Neural progenitor cell (in vitro differentiated cells): ENCODE measurements around the gene SOD3. TPM values are rescaled to one million over a fixed set of nuclear protein-coding genes. Genes with fewer than 3 reads are reported as not detected.

Experiments
- DNase-seq: peaks from one replicate; pipeline ENCODE4 v3.0.0-alpha.2; 2016; ENCODE audit warnings: low spot score
- H2AFZ ChIP-seq: fragments of 200-600 bp; sonication (generic); replicated peaks from 2 replicates; pipeline ENCODE4 v1.6.1; 2016; ENCODE audit warnings: antibody characterized with exemption
- H3F3A ChIP-seq: fragments of 200-600 bp; sonication (generic); 2 replicates; pipeline ENCODE4 v1.6.1; 2016; ENCODE audit warnings: antibody characterized with exemption, low read depth
- H3K27ac ChIP-seq: fragments of 200-600 bp; sonication (generic); 2 replicates; pipeline ENCODE4 v1.5.1; 2016; ENCODE audit warnings: mild to moderate bottlenecking
- H3K27me3 ChIP-seq: fragments of 200-600 bp; sonication (generic); 2 replicates; pipeline ENCODE4 v1.6.1; 2016; ENCODE audit warnings: mild to moderate bottlenecking, moderate library complexity
- H3K36me3 ChIP-seq: fragments of 200-600 bp; sonication (generic); 2 replicates; pipeline ENCODE4 v1.5.1; 2016
- H3K4me1 ChIP-seq: fragments of 200-600 bp; sonication (generic); 2 replicates; pipeline ENCODE4 v1.6.1; 2016; ENCODE audit warnings: mixed run types
- H3K4me2 ChIP-seq: fragments of 200-600 bp; sonication (generic); 2 replicates; pipeline ENCODE4 v1.6.1; 2016
- H3K4me3 ChIP-seq: fragments of 200-600 bp; sonication (generic); 2 replicates; pipeline ENCODE4 v1.5.1; 2016
- H3K79me2 ChIP-seq: fragments of 200-600 bp; sonication (generic); 2 replicates; pipeline ENCODE4 v1.6.1; 2016; ENCODE audit warnings: low read depth
- H3K9ac ChIP-seq: fragments of 200-600 bp; sonication (generic); 2 replicates; pipeline ENCODE4 v1.6.1; 2016
- H3K9me3 ChIP-seq: fragments of 200-600 bp; sonication (generic); 2 replicates; pipeline ENCODE4 v1.5.1; 2016; ENCODE audit warnings: low read depth
- H4K20me1 ChIP-seq: fragments of 200-600 bp; sonication (generic); 2 replicates; pipeline ENCODE4 v1.6.1; 2016; ENCODE audit warnings: low read depth
- H3K27ac Mint-ChIP-seq: 3 replicates; pipeline ENCODE4 v1.8.0; 2021; ENCODE audit warnings: mixed read lengths
- H3K27me3 Mint-ChIP-seq: 2 replicates; pipeline ENCODE4 v1.8.0; 2022; ENCODE audit warnings: low read depth, mild to moderate bottlenecking, inconsistent platforms, moderate library complexity, mixed read lengths; ENCODE audit not compliant: insufficient read depth
- H3K36me3 Mint-ChIP-seq: 3 replicates; pipeline ENCODE4 v1.8.0; 2021; ENCODE audit warnings: mixed read lengths
- H3K4me1 Mint-ChIP-seq: 3 replicates; pipeline ENCODE4 v1.8.0; 2021; ENCODE audit warnings: mixed read lengths
- H3K4me3 Mint-ChIP-seq: 3 replicates; pipeline ENCODE4 v1.8.0; 2021; ENCODE audit warnings: mild to moderate bottlenecking, moderate library complexity, mixed read lengths
- H3K9me3 Mint-ChIP-seq: 3 replicates; pipeline ENCODE4 v1.8.0; 2020; ENCODE audit warnings: mixed read lengths
- EZH2 ChIP-seq: fragments of 200-600 bp; sonication (generic); IDR thresholded peaks from 2 replicates; pipeline ENCODE4 v1.6.1; 2017; ENCODE audit warnings: antibody characterized with exemption, mild to moderate bottlenecking, moderate library complexity
- EZH2phosphoT487 ChIP-seq: fragments of 200-600 bp; sonication (generic); IDR thresholded peaks from 2 replicates; pipeline ENCODE4 v1.6.1; 2017; ENCODE audit warnings: antibody characterized with exemption
- total RNA-seq: library from RNA; depleted of rRNA; stranded (reverse); fragments of >200 nt; gene quantifications from 2 replicates; pipeline ENCODE4 v1.2.3, GENCODE V29; 2015; ENCODE audit warnings: low replicate concordance
- TF ChIP-seq, protein P1 (sequence below): fragments of 200-600 bp; sonication (generic); IDR thresholded peaks from 2 replicates; pipeline ENCODE4 v1.5.1; 2017; ENCODE audit warnings: antibody characterized with exemption, mild to moderate bottlenecking

The SOD3 gene
- total RNA-seq, 1 donor from 2014 or later, result 0.11 TPM

DNA sequence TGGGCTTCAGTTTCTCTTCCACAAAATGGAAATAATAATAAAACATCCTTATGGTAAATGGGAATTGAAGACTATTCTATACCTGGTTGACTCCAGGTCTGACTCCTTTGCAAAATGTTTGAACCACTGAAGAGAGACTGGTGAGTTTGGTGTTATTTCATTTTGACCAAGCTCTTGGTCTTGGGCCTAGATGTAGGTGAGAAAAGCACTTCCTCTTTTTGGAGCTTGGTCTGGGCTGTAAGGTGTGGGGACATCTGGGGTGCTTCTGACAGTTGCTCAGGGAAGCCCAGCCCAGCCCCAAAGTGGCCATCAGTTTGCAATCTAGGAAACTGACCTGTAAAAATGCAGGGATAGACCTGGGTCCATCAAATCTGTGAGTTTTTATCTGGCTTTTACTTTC lies 26.8 kb upstream of the SOD3 start:
- peaks cover 7% of the 10 kb centered on the region for H3K4me1 ChIP-seq
- no peaks in the 10 kb centered on the region for H4K20me1 ChIP-seq
- no peak overlapping the region for H3K4me2 ChIP-seq
- H3K9me3 ChIP-seq, result no peaks in the 10 kb centered on the region
- no peak overlapping the region for H3K27ac Mint-ChIP-seq
- H3K36me3 Mint-ChIP-seq, result no peaks in the 10 kb centered on the region
- no peaks in the 10 kb centered on the region for H3K36me3 ChIP-seq
- no peak for DNase-seq
- peaks cover 8% of the 10 kb centered on the region for H3K27me3 Mint-ChIP-seq
- H3K79me2 ChIP-seq, result no peaks in the 10 kb centered on the region
- H3K4me1 Mint-ChIP-seq, result peaks cover 13% of the 10 kb centered on the region
- no peak overlapping the region for H3K27ac ChIP-seq
- H3K9me3 Mint-ChIP-seq, result peaks cover 3% of the 10 kb centered on the region
- H2AFZ ChIP-seq, result no peak overlapping the region
- TF ChIP-seq, protein P1, sequence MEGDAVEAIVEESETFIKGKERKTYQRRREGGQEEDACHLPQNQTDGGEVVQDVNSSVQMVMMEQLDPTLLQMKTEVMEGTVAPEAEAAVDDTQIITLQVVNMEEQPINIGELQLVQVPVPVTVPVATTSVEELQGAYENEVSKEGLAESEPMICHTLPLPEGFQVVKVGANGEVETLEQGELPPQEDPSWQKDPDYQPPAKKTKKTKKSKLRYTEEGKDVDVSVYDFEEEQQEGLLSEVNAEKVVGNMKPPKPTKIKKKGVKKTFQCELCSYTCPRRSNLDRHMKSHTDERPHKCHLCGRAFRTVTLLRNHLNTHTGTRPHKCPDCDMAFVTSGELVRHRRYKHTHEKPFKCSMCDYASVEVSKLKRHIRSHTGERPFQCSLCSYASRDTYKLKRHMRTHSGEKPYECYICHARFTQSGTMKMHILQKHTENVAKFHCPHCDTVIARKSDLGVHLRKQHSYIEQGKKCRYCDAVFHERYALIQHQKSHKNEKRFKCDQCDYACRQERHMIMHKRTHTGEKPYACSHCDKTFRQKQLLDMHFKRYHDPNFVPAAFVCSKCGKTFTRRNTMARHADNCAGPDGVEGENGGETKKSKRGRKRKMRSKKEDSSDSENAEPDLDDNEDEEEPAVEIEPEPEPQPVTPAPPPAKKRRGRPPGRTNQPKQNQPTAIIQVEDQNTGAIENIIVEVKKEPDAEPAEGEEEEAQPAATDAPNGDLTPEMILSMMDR, result no peak
- TF ChIP-seq EZH2phosphoT487, result no peak
- no peak for TF ChIP-seq EZH2
- H3K4me3 Mint-ChIP-seq, result no peak overlapping the region
- no peak overlapping the region for H3K4me3 ChIP-seq
- H3K27me3 ChIP-seq, result no peaks in the 10 kb centered on the region
- H3K9ac ChIP-seq, result no peak overlapping the region
- H3F3A ChIP-seq, result no peaks in the 10 kb centered on the region

DNA sequence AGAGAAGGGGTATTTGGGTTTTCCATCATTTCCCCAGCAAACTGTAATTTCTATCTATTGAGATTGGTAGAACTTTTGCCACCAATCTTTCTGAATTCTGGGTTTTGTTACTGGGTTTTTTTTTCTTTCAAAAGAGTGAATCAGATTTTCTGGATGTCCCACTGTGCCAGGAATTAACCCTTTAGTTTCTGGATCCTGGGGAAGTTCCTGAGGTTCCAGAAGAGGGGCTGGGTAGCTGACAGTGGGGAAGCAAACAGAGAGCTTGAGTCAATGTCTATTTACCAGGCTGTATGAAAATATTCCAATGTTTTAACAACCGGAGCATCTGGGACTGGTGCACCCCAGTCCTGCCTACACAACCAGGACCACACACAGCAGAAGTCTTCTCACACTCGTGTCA lies 25.8 kb upstream of the SOD3 start:
- Histone ChIP-seq H3K27me3 (no peaks in the 10 kb centered on the region), H3K4me2 (no peak overlapping the region), H3K4me1 (peaks cover 7% of the 10 kb centered on the region), H2AFZ (no peak overlapping the region), H4K20me1 (no peaks in the 10 kb centered on the region), H3K9me3 (no peaks in the 10 kb centered on the region), H3F3A (no peaks in the 10 kb centered on the region), H3K4me3 (no peak overlapping the region), H3K36me3 (no peaks in the 10 kb centered on the region), H3K27ac (no peak overlapping the region), H3K9ac (no peak overlapping the region), H3K79me2 (no peaks in the 10 kb centered on the region)
- no peaks in the 10 kb centered on the region for H3K36me3 Mint-ChIP-seq
- peaks cover 13% of the 10 kb centered on the region for H3K4me1 Mint-ChIP-seq
- DNase-seq, result no peak
- peaks cover 6% of the 10 kb centered on the region for H3K27me3 Mint-ChIP-seq
- no peak overlapping the region for H3K27ac Mint-ChIP-seq
- H3K9me3 Mint-ChIP-seq, result peaks cover 3% of the 10 kb centered on the region
- TF ChIP-seq EZH2phosphoT487 (no peak), EZH2 (no peak)
- TF ChIP-seq, protein P1, result no peak
- no peak overlapping the region for H3K4me3 Mint-ChIP-seq

DNA sequence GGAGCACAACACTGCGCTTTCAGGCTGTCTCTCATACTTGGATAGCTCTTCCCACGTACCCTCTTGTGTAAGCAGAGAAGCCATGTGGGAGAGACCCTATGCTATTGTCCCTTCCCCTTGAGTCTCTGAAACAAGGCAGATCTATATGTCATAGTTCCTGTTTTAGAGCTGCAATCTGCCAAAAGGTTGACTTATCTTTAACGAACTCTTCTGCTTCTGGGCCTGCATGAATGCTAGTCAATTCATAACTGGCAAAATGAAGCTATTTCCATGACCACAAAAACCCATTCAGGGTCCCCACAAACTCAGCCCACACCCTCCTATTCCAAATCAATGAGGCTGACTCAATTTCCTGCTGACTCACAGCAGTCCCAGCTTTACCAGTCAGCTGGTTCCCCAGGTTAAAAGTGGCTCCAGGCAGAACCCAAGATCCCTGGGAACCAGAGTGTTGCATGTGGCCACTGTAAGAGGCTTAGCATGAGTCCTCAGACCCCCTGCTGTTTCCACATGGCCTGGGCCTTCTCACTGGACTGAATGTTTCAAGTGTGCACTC lies 25.3 kb upstream of the SOD3 start:
- H3K27ac ChIP-seq, result no peak overlapping the region
- H3K27ac Mint-ChIP-seq, result no peak overlapping the region
- H3K27me3 ChIP-seq, result no peaks in the 10 kb centered on the region
- no peak overlapping the region for H3K4me3 Mint-ChIP-seq
- H3K36me3 Mint-ChIP-seq, result no peaks in the 10 kb centered on the region
- no peak overlapping the region for H3K4me3 ChIP-seq
- peaks cover 3% of the 10 kb centered on the region for H3K9me3 Mint-ChIP-seq
- H3K9ac ChIP-seq, result no peak overlapping the region
- DNase-seq, result peak; percentile 24
- H3K27me3 Mint-ChIP-seq, result peaks cover 6% of the 10 kb centered on the region
- no peak overlapping the region for H3K4me2 ChIP-seq
- H4K20me1 ChIP-seq, result no peaks in the 10 kb centered on the region
- H2AFZ ChIP-seq, result no peak overlapping the region
- H3F3A ChIP-seq, result no peaks in the 10 kb centered on the region
- H3K79me2 ChIP-seq, result no peaks in the 10 kb centered on the region
- TF ChIP-seq EZH2, result no peak
- TF ChIP-seq, protein P1, result no peak
- no peak for TF ChIP-seq EZH2phosphoT487
- peaks cover 13% of the 10 kb centered on the region for H3K4me1 Mint-ChIP-seq
- peaks cover 7% of the 10 kb centered on the region for H3K4me1 ChIP-seq
- no peaks in the 10 kb centered on the region for H3K36me3 ChIP-seq
- no peaks in the 10 kb centered on the region for H3K9me3 ChIP-seq
